HepG2 (cell line): ENCODE results near the gene GRIN3A.

Experiments
- TEAD2 ChIP-seq: sonication (generic); formaldehyde crosslinking; IDR thresholded peaks from 2 replicates; pipeline ENCODE4 v1.9.0; 2021; ENCODE audit warnings: missing genetic modification reagents
- TF ChIP-seq, protein P1 (sequence below): sonication (generic); formaldehyde crosslinking; IDR thresholded peaks from 2 replicates; pipeline ENCODE4 v1.5.0; 2020; ENCODE audit warnings: mild to moderate bottlenecking, missing genetic modification reagents, moderate library complexity
- TF ChIP-seq, protein P2 (sequence below): sonication (generic); formaldehyde crosslinking; conservative IDR thresholded peaks from 2 replicates; pipeline ENCODE4 v1.4.0; 2020; ENCODE audit warnings: missing genetic modification reagents

DNA sequence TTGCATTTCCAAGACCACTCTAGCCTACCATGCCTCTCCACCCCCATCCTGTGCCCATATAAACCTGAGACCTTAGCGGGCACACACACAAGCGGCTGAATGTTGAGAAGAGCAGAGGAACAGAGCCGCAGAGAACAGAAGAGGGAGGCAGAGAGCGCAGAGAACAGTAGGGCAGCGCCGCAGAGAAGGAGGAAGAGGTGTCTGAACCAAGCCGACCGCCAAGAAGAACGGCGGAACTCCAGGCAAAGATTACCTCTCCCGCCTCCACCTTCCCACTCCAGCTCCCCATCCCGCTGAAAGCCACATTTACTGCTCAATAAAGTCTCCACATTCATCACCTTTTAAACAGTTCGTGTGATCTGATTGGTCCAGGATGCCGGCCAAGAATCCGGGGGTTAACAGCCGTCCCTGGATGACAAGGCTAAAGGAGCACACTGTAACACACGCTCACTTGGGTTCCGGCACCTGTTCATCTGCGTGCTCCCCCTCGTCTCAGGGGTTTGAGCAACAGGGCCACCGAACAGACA, 33.2 kb downstream of the GRIN3A start:
- TF ChIP-seq, protein P1, sequence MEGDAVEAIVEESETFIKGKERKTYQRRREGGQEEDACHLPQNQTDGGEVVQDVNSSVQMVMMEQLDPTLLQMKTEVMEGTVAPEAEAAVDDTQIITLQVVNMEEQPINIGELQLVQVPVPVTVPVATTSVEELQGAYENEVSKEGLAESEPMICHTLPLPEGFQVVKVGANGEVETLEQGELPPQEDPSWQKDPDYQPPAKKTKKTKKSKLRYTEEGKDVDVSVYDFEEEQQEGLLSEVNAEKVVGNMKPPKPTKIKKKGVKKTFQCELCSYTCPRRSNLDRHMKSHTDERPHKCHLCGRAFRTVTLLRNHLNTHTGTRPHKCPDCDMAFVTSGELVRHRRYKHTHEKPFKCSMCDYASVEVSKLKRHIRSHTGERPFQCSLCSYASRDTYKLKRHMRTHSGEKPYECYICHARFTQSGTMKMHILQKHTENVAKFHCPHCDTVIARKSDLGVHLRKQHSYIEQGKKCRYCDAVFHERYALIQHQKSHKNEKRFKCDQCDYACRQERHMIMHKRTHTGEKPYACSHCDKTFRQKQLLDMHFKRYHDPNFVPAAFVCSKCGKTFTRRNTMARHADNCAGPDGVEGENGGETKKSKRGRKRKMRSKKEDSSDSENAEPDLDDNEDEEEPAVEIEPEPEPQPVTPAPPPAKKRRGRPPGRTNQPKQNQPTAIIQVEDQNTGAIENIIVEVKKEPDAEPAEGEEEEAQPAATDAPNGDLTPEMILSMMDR (CRISPR knock-in tag): no peak
- TF ChIP-seq, protein P2, sequence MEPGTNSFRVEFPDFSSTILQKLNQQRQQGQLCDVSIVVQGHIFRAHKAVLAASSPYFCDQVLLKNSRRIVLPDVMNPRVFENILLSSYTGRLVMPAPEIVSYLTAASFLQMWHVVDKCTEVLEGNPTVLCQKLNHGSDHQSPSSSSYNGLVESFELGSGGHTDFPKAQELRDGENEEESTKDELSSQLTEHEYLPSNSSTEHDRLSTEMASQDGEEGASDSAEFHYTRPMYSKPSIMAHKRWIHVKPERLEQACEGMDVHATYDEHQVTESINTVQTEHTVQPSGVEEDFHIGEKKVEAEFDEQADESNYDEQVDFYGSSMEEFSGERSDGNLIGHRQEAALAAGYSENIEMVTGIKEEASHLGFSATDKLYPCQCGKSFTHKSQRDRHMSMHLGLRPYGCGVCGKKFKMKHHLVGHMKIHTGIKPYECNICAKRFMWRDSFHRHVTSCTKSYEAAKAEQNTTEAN (CRISPR knock-in tag): no peak
- no peak for TF ChIP-seq TEAD2 (CRISPR knock-in tag)
